ENCODE data around the gene CD93. TPM values are rescaled to one million over a fixed set of nuclear protein-coding genes. Genes with fewer than 3 reads are reported as not detected.

Gene CD93
- total RNA-seq, 2 experiments from 2014 or later: 0.11 TPM

- H3K9me3 Mint-ChIP-seq: no peaks in the 10 kb centered on the region
- TF ChIP-seq, protein P1, sequence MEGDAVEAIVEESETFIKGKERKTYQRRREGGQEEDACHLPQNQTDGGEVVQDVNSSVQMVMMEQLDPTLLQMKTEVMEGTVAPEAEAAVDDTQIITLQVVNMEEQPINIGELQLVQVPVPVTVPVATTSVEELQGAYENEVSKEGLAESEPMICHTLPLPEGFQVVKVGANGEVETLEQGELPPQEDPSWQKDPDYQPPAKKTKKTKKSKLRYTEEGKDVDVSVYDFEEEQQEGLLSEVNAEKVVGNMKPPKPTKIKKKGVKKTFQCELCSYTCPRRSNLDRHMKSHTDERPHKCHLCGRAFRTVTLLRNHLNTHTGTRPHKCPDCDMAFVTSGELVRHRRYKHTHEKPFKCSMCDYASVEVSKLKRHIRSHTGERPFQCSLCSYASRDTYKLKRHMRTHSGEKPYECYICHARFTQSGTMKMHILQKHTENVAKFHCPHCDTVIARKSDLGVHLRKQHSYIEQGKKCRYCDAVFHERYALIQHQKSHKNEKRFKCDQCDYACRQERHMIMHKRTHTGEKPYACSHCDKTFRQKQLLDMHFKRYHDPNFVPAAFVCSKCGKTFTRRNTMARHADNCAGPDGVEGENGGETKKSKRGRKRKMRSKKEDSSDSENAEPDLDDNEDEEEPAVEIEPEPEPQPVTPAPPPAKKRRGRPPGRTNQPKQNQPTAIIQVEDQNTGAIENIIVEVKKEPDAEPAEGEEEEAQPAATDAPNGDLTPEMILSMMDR (IDR thresholded peaks at IDR 0.05): no peak
- POLR2A ChIA-PET: no interaction called here
- H3K27me3 Mint-ChIP-seq: peaks cover 36% of the 10 kb centered on the region
- CTCF ChIA-PET: no interaction called here
- intact Hi-C loops (cut with micrococcal nuclease): no loop called here
- no peaks in the 10 kb centered on the region for H3K36me3 Mint-ChIP-seq (ENCODE audit: low read depth)
- H3K4me3 Mint-ChIP-seq: no peak overlapping the region
- no peaks in the 10 kb centered on the region for H3K4me1 Mint-ChIP-seq (ENCODE audit: low read depth)
- no peak overlapping the region for H3K27ac Mint-ChIP-seq
- no peak for ATAC-seq
- DNase-seq: no peak
These were observed 39.7 kb downstream of the CD93 start for GRCh38 chr20:23046431-23046830.

DNA sequence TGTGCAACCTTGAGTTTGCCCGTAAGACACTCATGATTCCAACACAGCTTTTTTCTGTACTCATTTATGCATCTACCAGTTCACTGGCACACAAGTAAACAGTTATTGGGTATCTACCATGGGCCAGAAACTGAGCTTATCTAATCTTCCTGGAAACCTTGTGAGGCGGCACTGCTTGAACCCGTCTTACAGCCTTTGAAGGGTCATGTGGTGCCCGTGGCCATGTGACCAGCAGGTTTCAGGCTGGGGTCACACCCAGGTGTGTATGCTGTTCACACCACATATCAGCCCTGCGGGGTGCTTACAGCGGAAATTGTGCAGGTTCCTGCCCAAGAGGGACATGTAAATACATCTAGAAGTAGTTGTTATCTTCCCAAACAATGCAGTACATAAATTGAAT is 42.7 kb downstream of the CD93 start:
- intact Hi-C loops (cut with micrococcal nuclease): no loop called here
- ChIA-PET CTCF (no interaction called here), POLR2A (no interaction called here)
- DNase-seq (no peak), ATAC-seq (no peak)
- H3K4me1 Mint-ChIP-seq (ENCODE audit: low read depth): no peaks in the 10 kb centered on the region
- H3K27ac Mint-ChIP-seq: no peak overlapping the region
- H3K9me3 Mint-ChIP-seq: no peaks in the 10 kb centered on the region
- H3K36me3 Mint-ChIP-seq (ENCODE audit: low read depth): no peaks in the 10 kb centered on the region
- no peak overlapping the region for H3K4me3 Mint-ChIP-seq
- peaks cover 24% of the 10 kb centered on the region for H3K27me3 Mint-ChIP-seq
- TF ChIP-seq, protein P1 (IDR thresholded peaks at IDR 0.05): no peak

GRCh38 chr20:23042270-23042669 is 43.9 kb downstream of the CD93 start:
- Mint-ChIP-seq H3K27me3 (peaks cover 14% of the 10 kb centered on the region), H3K4me1 (ENCODE audit: low read depth) (no peaks in the 10 kb centered on the region), H3K9me3 (no peaks in the 10 kb centered on the region), H3K36me3 (ENCODE audit: low read depth) (no peaks in the 10 kb centered on the region), H3K4me3 (no peak overlapping the region), H3K27ac (no peak overlapping the region)
- no peak for DNase-seq
- TF ChIP-seq, protein P1 (IDR thresholded peaks at IDR 0.05): no peak
- ChIA-PET CTCF (no interaction called here), POLR2A (interaction anchor here (0.7 kb wide), 1 partner anchor 166 kb away, joined by 5 read pairs; no protein-coding TSS in a partner anchor)
- intact Hi-C loops (cut with micrococcal nuclease): no loop called here
- ATAC-seq: no peak

GRCh38 chr20:23039885-23040508 is 46.1 kb downstream of the CD93 start:
- no peak overlapping the region for H3K27ac Mint-ChIP-seq
- peaks cover 9% of the 10 kb centered on the region for H3K27me3 Mint-ChIP-seq
- no peak overlapping the region for H3K4me3 Mint-ChIP-seq
- CTCF ChIA-PET: interaction anchor here (2.4 kb wide), 1 partner anchor 11 kb away, joined by 5 read pairs; no protein-coding TSS in a partner anchor
- intact Hi-C loops (cut with micrococcal nuclease): no loop called here
- POLR2A ChIA-PET: no interaction called here
- no peak for ATAC-seq
- no peaks in the 10 kb centered on the region for H3K36me3 Mint-ChIP-seq (ENCODE audit: low read depth)
- no peaks in the 10 kb centered on the region for H3K4me1 Mint-ChIP-seq (ENCODE audit: low read depth)
- H3K9me3 Mint-ChIP-seq: no peaks in the 10 kb centered on the region
- DNase-seq: no peak
- TF ChIP-seq, protein P1 (IDR thresholded peaks at IDR 0.05): no peak

GRCh38 chr20:23039136-23039875 is 46.8 kb downstream of the CD93 start:
- Mint-ChIP-seq H3K9me3 (no peaks in the 10 kb centered on the region), H3K27ac (no peak overlapping the region), H3K36me3 (ENCODE audit: low read depth) (no peaks in the 10 kb centered on the region), H3K4me3 (no peak overlapping the region), H3K4me1 (ENCODE audit: low read depth) (no peaks in the 10 kb centered on the region), H3K27me3 (peaks cover 9% of the 10 kb centered on the region)
- POLR2A ChIA-PET: no interaction called here
- DNase-seq: no peak
- intact Hi-C loops (cut with micrococcal nuclease): no loop called here
- TF ChIP-seq, protein P1 (IDR thresholded peaks at IDR 0.05): no peak
- CTCF ChIA-PET: interaction anchor here (2.4 kb wide), 1 partner anchor 11 kb away, joined by 5 read pairs; no protein-coding TSS in a partner anchor
- ATAC-seq: no peak

All from activated CD8-positive, alpha-beta T cell treated with anti-CD3 and anti-CD28 coated beads for 36 hours (primary cell).